Testis (tissue), 3 donors: ENCODE results near the gene FAM78A. TPM values are rescaled to one million over a fixed set of nuclear protein-coding genes. Genes with fewer than 3 reads are reported as not detected.

Experiments used
- DNase-seq: peaks from one replicate; pipeline ENCODE4 v3.0.0-alpha.2; 2019
- H3K27ac ChIP-seq, 2 donors: fragments of 200-600 bp; sonication (generic); one replicate each; pipeline ENCODE4 v1.5.1; 2019
- H3K27me3 ChIP-seq: fragments of 200-600 bp; sonication (generic); one replicate; pipeline ENCODE4 v1.5.1; 2019
- H3K36me3 ChIP-seq: fragments of 200-600 bp; sonication (generic); one replicate; pipeline ENCODE4 v1.5.1; 2017; ENCODE audit warnings: low read depth; ENCODE audit errors: missing control alignments
- H3K4me1 ChIP-seq: fragments of 200-600 bp; sonication (generic); one replicate; pipeline ENCODE4 v1.5.1; 2019
- H3K4me3 ChIP-seq, 2 donors: fragments of 200-600 bp; sonication (generic); one replicate each; pipeline ENCODE4 v1.5.1; 2017 to 2019
- H3K9me3 ChIP-seq: fragments of 200-600 bp; sonication (generic); one replicate; pipeline ENCODE4 v1.5.1; 2017
- CTCF ChIP-seq, 3 experiments: fragments of 450-650 bp in 2 of 3; fragments of 200-600 bp in 1 of 3; sonication (generic) in 1 of 3; IDR thresholded peaks; one replicate each; pipeline ENCODE4 v1.5.1; 2016 to 2019; ENCODE audit warnings: antibody characterized with exemption in 3 of 3, mild to moderate bottlenecking in 2 of 3, moderate library complexity in 1 of 3
- POLR2A ChIP-seq: fragments of 450-650 bp; IDR thresholded peaks from one replicate; pipeline ENCODE4 v1.6.1; 2017; ENCODE audit warnings: antibody characterized with exemption, mild to moderate bottlenecking, moderate library complexity
- whole genome bisulfite sequencing, 2 donors: methylation state at CpG; one replicate each; pipeline ENCODE4 v1.1.5; 2018; 5-methylcytosine and 5-hydroxymethylcytosine counted together
- intact Hi-C: fragments of 100-400 bp; cut with DNase I; formaldehyde crosslinking; loops from one replicate; pipeline ENCODE4 v1.15.1; 2023; ENCODE audit warnings: low total_unique reads
- polyA plus RNA-seq: library from polyadenylated mRNA; stranded (reverse); fragments of 350-450 nt; fragmentation: Illumina TruSeq; extraction: RNeasy Lipid Tissue Mini Kit (QIAGEN cat#74804); gene quantifications from one replicate; pipeline ENCODE4 v1.2.3, GENCODE V29; 2014; ENCODE audit warnings: low read depth, low replicate concordance; ENCODE audit not compliant: insufficient read depth
- total RNA-seq, 2 donors: library from RNA; depleted of rRNA; stranded (reverse); fragments of >200 nt; gene quantifications; one replicate each; pipeline ENCODE4 v1.2.3, GENCODE V29; 2016

Gene FAM78A
- total and polyA plus RNA-seq, 3 donors from 2014 or later = 29.7 to 48.0 (median 30.8) TPM

- no peak for TF ChIP-seq POLR2A
- no peak for TF ChIP-seq CTCF (IDR thresholded peaks at IDR 0.05)
- H3K27me3 ChIP-seq = no peaks in the 10 kb centered on the region
- no peak for DNase-seq
- no peak overlapping the region for H3K4me3 ChIP-seq
- 89 to 92% methylated on average over 10 to 11 of the region's 11 CpGs for WGBS, 2 donors
- no peaks in the 10 kb centered on the region for H3K36me3 ChIP-seq
- no peaks in the 10 kb centered on the region for H3K9me3 ChIP-seq
- H3K4me1 ChIP-seq = no peaks in the 10 kb centered on the region
- intact Hi-C loops = no loop called here
- no peak overlapping the region for H3K27ac ChIP-seq
Observed at GRCh38 chr9:131233556-131233955, 42.8 kb downstream of the FAM78A start.

GRCh38 chr9:131228988-131229387 lies 47.3 kb downstream of the FAM78A start:
- Histone ChIP-seq H3K36me3 (no peaks in the 10 kb centered on the region), H3K27ac (no peak overlapping the region), H3K27me3 (no peaks in the 10 kb centered on the region), H3K4me3 (no peak overlapping the region), H3K9me3 (no peaks in the 10 kb centered on the region), H3K4me1 (peaks cover 6% of the 10 kb centered on the region)
- no peak for TF ChIP-seq CTCF (IDR thresholded peaks at IDR 0.05)
- TF ChIP-seq POLR2A = no peak
- 86 to 89% methylated on average over 8 of the region's 8 CpGs for WGBS, 2 donors
- no peak for DNase-seq
- intact Hi-C loops = no loop called here

GRCh38 chr9:131227959-131228460 lies 48.3 kb downstream of the FAM78A start:
- 68 to 83% methylated on average over 3 to 9 of the region's 9 CpGs for WGBS, 2 donors
- peak overlapping the region in 1 of 2 donors; percentile 2 for H3K4me3 ChIP-seq
- intact Hi-C loops = no loop called here

GRCh38 chr9:131227112-131227958 lies 49.0 kb downstream of the FAM78A start:
- H3K4me3 ChIP-seq = no peak overlapping the region
- H3K27ac ChIP-seq = no peak overlapping the region
- no peaks in the 10 kb centered on the region for H3K36me3 ChIP-seq
- peaks cover 6% of the 10 kb centered on the region for H3K4me1 ChIP-seq
- WGBS, 2 donors = 62 to 66% methylated on average over 9 of the region's 9 CpGs
- TF ChIP-seq CTCF (IDR thresholded peaks at IDR 0.05) (no peak), POLR2A (no peak)
- DNase-seq = peak; percentile 45
- no peaks in the 10 kb centered on the region for H3K27me3 ChIP-seq
- intact Hi-C loops = no loop called here
- no peaks in the 10 kb centered on the region for H3K9me3 ChIP-seq

More at GRCh38 chr9:131227959-131228460, 48.3 kb downstream of the FAM78A start:
- Histone ChIP-seq H3K36me3 (no peaks in the 10 kb centered on the region), H3K4me1 (peaks cover 6% of the 10 kb centered on the region), H3K9me3 (no peaks in the 10 kb centered on the region), H3K27ac (no peak overlapping the region), H3K27me3 (no peaks in the 10 kb centered on the region)
- no peak for DNase-seq
- TF ChIP-seq POLR2A = no peak
- TF ChIP-seq CTCF (IDR thresholded peaks at IDR 0.05) = no peak
